ENCODE results near the gene ATMIN. TPM values are rescaled to one million over a fixed set of nuclear protein-coding genes. Genes with fewer than 3 reads are reported as not detected.

The ATMIN gene, protein sequence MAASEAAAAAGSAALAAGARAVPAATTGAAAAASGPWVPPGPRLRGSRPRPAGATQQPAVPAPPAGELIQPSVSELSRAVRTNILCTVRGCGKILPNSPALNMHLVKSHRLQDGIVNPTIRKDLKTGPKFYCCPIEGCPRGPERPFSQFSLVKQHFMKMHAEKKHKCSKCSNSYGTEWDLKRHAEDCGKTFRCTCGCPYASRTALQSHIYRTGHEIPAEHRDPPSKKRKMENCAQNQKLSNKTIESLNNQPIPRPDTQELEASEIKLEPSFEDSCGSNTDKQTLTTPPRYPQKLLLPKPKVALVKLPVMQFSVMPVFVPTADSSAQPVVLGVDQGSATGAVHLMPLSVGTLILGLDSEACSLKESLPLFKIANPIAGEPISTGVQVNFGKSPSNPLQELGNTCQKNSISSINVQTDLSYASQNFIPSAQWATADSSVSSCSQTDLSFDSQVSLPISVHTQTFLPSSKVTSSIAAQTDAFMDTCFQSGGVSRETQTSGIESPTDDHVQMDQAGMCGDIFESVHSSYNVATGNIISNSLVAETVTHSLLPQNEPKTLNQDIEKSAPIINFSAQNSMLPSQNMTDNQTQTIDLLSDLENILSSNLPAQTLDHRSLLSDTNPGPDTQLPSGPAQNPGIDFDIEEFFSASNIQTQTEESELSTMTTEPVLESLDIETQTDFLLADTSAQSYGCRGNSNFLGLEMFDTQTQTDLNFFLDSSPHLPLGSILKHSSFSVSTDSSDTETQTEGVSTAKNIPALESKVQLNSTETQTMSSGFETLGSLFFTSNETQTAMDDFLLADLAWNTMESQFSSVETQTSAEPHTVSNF
- total RNA-seq (2016; rRNA removed; fragmentation: Illumina TruSeq; extraction: Trizol): 60.4 and 74.7 TPM in 2 replicates
- total RNA-seq (2016; cell fraction: cytosol; rRNA removed; fragmentation: Illumina TruSeq; extraction: Trizol; ENCODE audit: low read depth): 33.0 and 38.8 TPM in 2 replicates
- 61.5 and 70.5 TPM in 2 replicates for total RNA-seq (2016; cell fraction: insoluble cytoplasmic fraction; rRNA removed; fragmentation: Illumina TruSeq; extraction: Trizol)
- total RNA-seq (2016; cell fraction: membrane; rRNA removed; fragmentation: Illumina TruSeq; extraction: Trizol): 116 and 141 TPM in 2 replicates
- total RNA-seq (2016; cell fraction: nucleus; rRNA removed; fragmentation: Illumina TruSeq; extraction: Trizol): 37.1 and 38.6 TPM in 2 replicates
- polyA plus RNA-seq (2011; rRNA removed): 30.4 and 34.6 TPM in 2 replicates
- polyA plus RNA-seq (2011; cell fraction: cytosol; rRNA removed): 18.8 and 33.3 TPM in 2 replicates
- polyA plus RNA-seq (2011; cell fraction: nucleus; rRNA removed): 12.4 and 15.2 TPM in 2 replicates
- 26.9 TPM in 2 replicates for polyA plus RNA-seq (2012)
- polyA plus RNA-seq (2016; cell fraction: cytosol; fragmentation: Illumina TruSeq; extraction: Trizol; ENCODE audit: low read depth): 52.2 and 56.7 TPM in 2 replicates
- 70.0 and 73.6 TPM in 2 replicates for polyA plus RNA-seq (2016; cell fraction: insoluble cytoplasmic fraction; fragmentation: Illumina TruSeq; extraction: Trizol; ENCODE audit: low read depth)
- 113 and 129 TPM in 2 replicates for polyA plus RNA-seq (2016; cell fraction: membrane; fragmentation: Illumina TruSeq; extraction: Trizol; ENCODE audit: low read depth)
- 53.5 and 53.8 TPM in 2 replicates for polyA plus RNA-seq (2016; cell fraction: nucleus; fragmentation: Illumina TruSeq; extraction: Trizol; ENCODE audit: insufficient read depth, low read depth)
- 32.5 and 50.4 TPM in 2 replicates for polyA minus RNA-seq (2011; rRNA and poly(A)+ RNA removed; ENCODE audit: low replicate concordance)
- 25.9 and 27.0 TPM in 2 replicates for polyA minus RNA-seq (2011; cell fraction: cytosol; rRNA and poly(A)+ RNA removed)
- 22.4 and 30.6 TPM in 2 replicates for polyA minus RNA-seq (2011; cell fraction: nucleus; rRNA and poly(A)+ RNA removed)
- Bru-seq, nascent RNA: percentile 90 among the genes with signal in this experiment
- percentile 96 among the genes with signal in this experiment for BruChase-seq, experiment 1, labeled RNA remaining after a 6-hour chase
- percentile 94 among the genes with signal in this experiment for BruChase-seq, experiment 2, labeled RNA remaining after a 2-hour chase
- long read RNA-seq, experiment 1, full-length matches to known transcripts: 3 of 7 reads
- long read RNA-seq, experiment 1, partial matches to known transcripts: 4 of 7 reads
- long read RNA-seq, experiment 1, other reads (novel, unspliced or antisense): 0 of 7 reads
- long read RNA-seq, experiment 2, full-length matches to known transcripts: 72 of 120 reads
- long read RNA-seq, experiment 2, partial matches to known transcripts: 26 of 120 reads
- long read RNA-seq, experiment 2, other reads (novel, unspliced or antisense): 22 of 120 reads

DNA sequence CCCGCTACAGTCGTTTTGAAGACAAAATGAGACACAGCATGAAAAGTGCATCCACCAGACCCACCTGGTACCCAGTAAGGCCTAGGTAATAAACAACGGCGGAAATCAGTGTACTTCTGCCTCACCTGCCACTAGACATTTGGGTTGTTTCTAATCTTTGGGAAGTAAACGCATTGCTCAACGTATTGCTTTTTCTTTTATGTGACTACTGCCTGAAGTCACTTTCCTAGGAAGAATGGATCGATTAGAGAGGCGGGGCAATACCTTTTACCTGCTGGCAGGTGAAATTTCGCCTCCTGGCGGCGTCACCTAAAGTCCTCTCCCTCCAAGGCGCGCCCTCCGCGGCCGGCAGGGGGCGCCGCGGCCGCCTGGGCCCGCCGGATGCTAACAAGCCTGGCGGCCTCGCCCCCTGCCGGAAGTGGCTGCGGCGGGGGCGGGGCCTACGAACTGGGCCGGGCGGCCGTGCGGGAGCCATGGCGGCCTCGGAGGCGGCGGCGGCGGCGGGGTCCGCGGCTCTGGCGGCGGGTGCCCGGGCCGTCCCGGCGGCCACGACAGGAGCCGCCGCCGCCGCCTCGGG lies at the start of gene ATMIN:
Gene ATMIN (plus strand): TSS at position 445 of the 577 bp plus-strand sequence. CDS start 29 bp downstream, at position 474.
- in situ Hi-C loops (cut with HindIII; ENCODE audit: extremely low pct_ligation_motif_present, low pct_unique_long_range_greater_than_20kb): loop anchor here (25.0 kb wide), 1 partner anchor 702 kb away; no protein-coding TSS in a partner anchor
- H3K4me2 ChIP-seq (ENCODE audit: low read depth, low read length): peak within 1 kb of the TSS; percentile 85
- H3K4me1 ChIP-seq (ENCODE audit: insufficient read depth, low read length): peaks cover 22% of the 10 kb centered on the region
- H3K9ac ChIP-seq (ENCODE audit: insufficient read depth, low read depth, low read length): peak within 1 kb of the TSS; percentile 87
- H3K27me3 ChIP-seq (ENCODE audit: control insufficient read depth in 1 of 2, insufficient read depth in 2 of 2, low read length in 2 of 2): no peaks in the 10 kb centered on the region; a peak in 1 of 5 replicates
- CTCF ChIA-PET (ENCODE audit: low intra/inter-chr PET ratio, low total read pairs): interaction anchor here (1.3 to 3.7 kb wide), 7 partner anchors 30 to 703 kb away, joined by 5 to 26 read pairs (median 12); partner anchors contain the start of genes C16orf46, CENPN and CMC2
- peaks cover 0 to 8% of the 10 kb centered on the region in 2 experiments; a peak in 3 of 5 replicates for H3K36me3 ChIP-seq (replicated peaks in 1 of 2; ENCODE audit: control insufficient read depth in 1 of 2, insufficient read depth in 2 of 2, low read length in 2 of 2)
- POLR2A ChIA-PET: interaction anchor here (0.6 to 2.2 kb wide), 3 partner anchors 42 to 163 kb away, joined by 3 to 21 read pairs (median 5); partner anchors contain the start of gene C16orf46
- peaks cover 35% of the 10 kb centered on the region for H3K79me2 ChIP-seq (ENCODE audit: insufficient read depth, low read length)
- no TSS peak for BruUV-seq (replicated peaks)
- no peaks in the 10 kb centered on the region; the same call in 1 of the 2 replicates for H3K9me3 ChIP-seq (ENCODE audit: low read length)
- peaks cover 2% of the 10 kb centered on the region; the same call in 1 of the 2 replicates for H4K20me1 ChIP-seq (ENCODE audit: insufficient read depth, low read length)
- H3K4me3 ChIP-seq (replicated peaks in 1 of 3; ENCODE audit: insufficient read depth in 1 of 3, low read depth in 2 of 3, low read length in 3 of 3): peak within 1 kb of the TSS; percentile 87 to 93 (median 87)
- H2AFZ ChIP-seq (ENCODE audit: low read length): no peak within 1 kb of the TSS
- ATAC-seq (peak; percentile 91), DNase-seq (ENCODE audit: low spot score) (peak; percentile 83), FAIRE-seq (peak; percentile 49)
- H3K27ac ChIP-seq (ENCODE audit: extremely low read length, insufficient read depth, low read length): peak within 1 kb of the TSS; percentile 60
- WGBS (ENCODE audit: low lambda C conversion rate): 34% methylated on average over 9 of the region's 54 CpGs
- intact Hi-C loops (cut with micrococcal nuclease; ENCODE audit: unreplicated experiment): loop anchor here (1.0 to 10.0 kb wide), 6 partner anchors 31 to 702 kb away; partner anchors contain the start of genes C16orf46 and GCSH
- TF ChIP-seq RCOR2 (CRISPR knock-in tag; IDR thresholded peaks at IDR 0.05) (no peak; the same call in 1 of the 2 replicates), SP140L (CRISPR knock-in tag; IDR thresholded peaks at IDR 0.05; ENCODE audit: borderline replicate concordance) (no peak), JUNB (CRISPR knock-in tag; IDR thresholded peaks at IDR 0.05; ENCODE audit: borderline replicate concordance) (no peak), NONO (IDR thresholded peaks at IDR 0.05) (no peak), NONO (CRISPR knock-in tag; conservative IDR thresholded peaks at IDR 0.05) (peak; percentile 71), SP4 (CRISPR knock-in tag; IDR thresholded peaks at IDR 0.05) (peak; percentile 69; the same call in 1 of the 2 replicates), SALL1 (CRISPR knock-in tag; IDR thresholded peaks at IDR 0.05) (peak; percentile 68)
- TF ChIP-seq, protein P1, sequence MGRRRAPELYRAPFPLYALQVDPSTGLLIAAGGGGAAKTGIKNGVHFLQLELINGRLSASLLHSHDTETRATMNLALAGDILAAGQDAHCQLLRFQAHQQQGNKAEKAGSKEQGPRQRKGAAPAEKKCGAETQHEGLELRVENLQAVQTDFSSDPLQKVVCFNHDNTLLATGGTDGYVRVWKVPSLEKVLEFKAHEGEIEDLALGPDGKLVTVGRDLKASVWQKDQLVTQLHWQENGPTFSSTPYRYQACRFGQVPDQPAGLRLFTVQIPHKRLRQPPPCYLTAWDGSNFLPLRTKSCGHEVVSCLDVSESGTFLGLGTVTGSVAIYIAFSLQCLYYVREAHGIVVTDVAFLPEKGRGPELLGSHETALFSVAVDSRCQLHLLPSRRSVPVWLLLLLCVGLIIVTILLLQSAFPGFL (CRISPR knock-in tag; IDR thresholded peaks at IDR 0.05): no peak
- TF ChIP-seq, protein P2, sequence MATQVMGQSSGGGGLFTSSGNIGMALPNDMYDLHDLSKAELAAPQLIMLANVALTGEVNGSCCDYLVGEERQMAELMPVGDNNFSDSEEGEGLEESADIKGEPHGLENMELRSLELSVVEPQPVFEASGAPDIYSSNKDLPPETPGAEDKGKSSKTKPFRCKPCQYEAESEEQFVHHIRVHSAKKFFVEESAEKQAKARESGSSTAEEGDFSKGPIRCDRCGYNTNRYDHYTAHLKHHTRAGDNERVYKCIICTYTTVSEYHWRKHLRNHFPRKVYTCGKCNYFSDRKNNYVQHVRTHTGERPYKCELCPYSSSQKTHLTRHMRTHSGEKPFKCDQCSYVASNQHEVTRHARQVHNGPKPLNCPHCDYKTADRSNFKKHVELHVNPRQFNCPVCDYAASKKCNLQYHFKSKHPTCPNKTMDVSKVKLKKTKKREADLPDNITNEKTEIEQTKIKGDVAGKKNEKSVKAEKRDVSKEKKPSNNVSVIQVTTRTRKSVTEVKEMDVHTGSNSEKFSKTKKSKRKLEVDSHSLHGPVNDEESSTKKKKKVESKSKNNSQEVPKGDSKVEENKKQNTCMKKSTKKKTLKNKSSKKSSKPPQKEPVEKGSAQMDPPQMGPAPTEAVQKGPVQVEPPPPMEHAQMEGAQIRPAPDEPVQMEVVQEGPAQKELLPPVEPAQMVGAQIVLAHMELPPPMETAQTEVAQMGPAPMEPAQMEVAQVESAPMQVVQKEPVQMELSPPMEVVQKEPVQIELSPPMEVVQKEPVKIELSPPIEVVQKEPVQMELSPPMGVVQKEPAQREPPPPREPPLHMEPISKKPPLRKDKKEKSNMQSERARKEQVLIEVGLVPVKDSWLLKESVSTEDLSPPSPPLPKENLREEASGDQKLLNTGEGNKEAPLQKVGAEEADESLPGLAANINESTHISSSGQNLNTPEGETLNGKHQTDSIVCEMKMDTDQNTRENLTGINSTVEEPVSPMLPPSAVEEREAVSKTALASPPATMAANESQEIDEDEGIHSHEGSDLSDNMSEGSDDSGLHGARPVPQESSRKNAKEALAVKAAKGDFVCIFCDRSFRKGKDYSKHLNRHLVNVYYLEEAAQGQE (IDR thresholded peaks at IDR 0.05; ENCODE audit: borderline replicate concordance in 1 of 2, low read depth in 1 of 2, low read length in 2 of 2): no peak
